PC-9 (cell line): ENCODE data around the gene RGSL1. TPM values are rescaled to one million over a fixed set of nuclear protein-coding genes. Genes with fewer than 3 reads are reported as not detected.

Experiments
- BruUV-seq: library from RNA; stranded (reverse); fragments of 400-500 nt; replicated peaks from 2 replicates; lab custom pipeline; 2021; lab: Mats Ljungman, UMichigan
- CTCF ChIA-PET: fragments of 300-600 bp; sonication (Branson Sonifier 250); formaldehyde crosslinking; loops from one replicate; lab custom pipeline; 2022; ENCODE audit warnings: antibody characterized with exemption; lab: Charles Lee
- POLR2A ChIA-PET: fragments of 300-600 bp; sonication (Branson Sonifier 250); formaldehyde crosslinking; loops from one replicate; lab custom pipeline; 2022; ENCODE audit warnings: antibody characterized with exemption; ENCODE audit not compliant: unreplicated experiment; lab: Charles Lee
- DNase-seq, 2 experiments: peaks; one replicate each; pipeline versions ENCODE4 v3.0.0 to v3.0.0-alpha.2; 2015 to 2022; ENCODE audit warnings: mixed read lengths in 1 of 2
- H2AFZ ChIP-seq: fragments of 200-600 bp; sonication (generic); 2 replicates; pipeline ENCODE4 v1.8.1; 2017; ENCODE audit warnings: antibody characterized with exemption
- H3F3A ChIP-seq: fragments of 200-600 bp; sonication (generic); 2 replicates; pipeline ENCODE4 v1.8.1; 2017; ENCODE audit warnings: antibody characterized with exemption, mild to moderate bottlenecking, low read depth; ENCODE audit not compliant: insufficient read depth
- H3K27ac ChIP-seq: fragments of 200-600 bp; sonication (generic); 2 replicates; pipeline ENCODE4 v1.6.1; 2016; ENCODE audit warnings: mixed run types
- H3K27me3 ChIP-seq: fragments of 200-600 bp; sonication (generic); 2 replicates; pipeline ENCODE4 v1.6.1; 2016; ENCODE audit warnings: low read depth, mixed run types; ENCODE audit not compliant: insufficient read depth
- H3K36me3 ChIP-seq: fragments of 200-600 bp; sonication (generic); 2 replicates; pipeline ENCODE4 v1.6.1; 2016; ENCODE audit warnings: low read depth, mixed run types
- H3K4me1 ChIP-seq: fragments of 200-600 bp; sonication (generic); replicated peaks from 2 replicates; pipeline ENCODE4 v1.6.1; 2016; ENCODE audit warnings: mixed run types; ENCODE audit not compliant: insufficient read depth
- H3K4me2 ChIP-seq: fragments of 200-600 bp; sonication (generic); 2 replicates; pipeline ENCODE4 v1.6.1; 2017; ENCODE audit warnings: mixed run types
- H3K4me3 ChIP-seq: fragments of 200-600 bp; sonication (generic); 2 replicates; pipeline ENCODE4 v1.6.1; 2016; ENCODE audit warnings: mixed run types
- H3K79me2 ChIP-seq: fragments of 200-600 bp; sonication (generic); 2 replicates; pipeline ENCODE4 v1.6.1; 2017; ENCODE audit warnings: low read depth, mixed run types
- H3K9me2 ChIP-seq: fragments of 200-600 bp; sonication (generic); 2 replicates; pipeline ENCODE4 v1.8.1; 2017; ENCODE audit warnings: mild to moderate bottlenecking; ENCODE audit not compliant: insufficient read depth
- H3K9me3 ChIP-seq: fragments of 200-600 bp; sonication (generic); 2 replicates; pipeline ENCODE4 v1.8.1; 2016; ENCODE audit warnings: low read depth; ENCODE audit not compliant: insufficient read depth
- H4K20me1 ChIP-seq: fragments of 200-600 bp; sonication (generic); 2 replicates; pipeline ENCODE4 v1.8.1; 2017; ENCODE audit not compliant: insufficient read depth
- CTCF ChIP-seq: fragments of 200-600 bp; sonication (generic); conservative IDR thresholded peaks from 2 replicates; pipeline ENCODE4 v1.6.1; 2017; ENCODE audit warnings: mixed run types, antibody characterized with exemption, mild to moderate bottlenecking, moderate library complexity
- EZH2 ChIP-seq: fragments of 200-600 bp; sonication (generic); IDR thresholded peaks from 2 replicates; pipeline ENCODE4 v1.8.0; 2017; ENCODE audit warnings: antibody characterized with exemption, low read depth
- intact Hi-C: fragments of 100-400 bp; cut with micrococcal nuclease; formaldehyde crosslinking; loops from one replicate; pipeline ENCODE4 v1.10.0; 2022; ENCODE audit not compliant: unreplicated experiment
- total RNA-seq: library from RNA; stranded (reverse); gene quantifications from 2 replicates; pipeline ENCODE4 v1.2.3, GENCODE V29; 2021

RGSL1 gene
- total RNA-seq, 1 experiment from 2014 or later = not detected

- POLR2A ChIA-PET = no interaction called here
- TF ChIP-seq CTCF = no peak
- no peak for TF ChIP-seq EZH2
- no peaks in the 10 kb centered on the region for H4K20me1 ChIP-seq
- no peaks in the 10 kb centered on the region for H3F3A ChIP-seq
- H3K4me3 ChIP-seq = no peak overlapping the region
- H3K9me3 ChIP-seq = no peaks in the 10 kb centered on the region
- no peaks in the 10 kb centered on the region for H3K36me3 ChIP-seq
- no peak overlapping the region for H3K27ac ChIP-seq
- intact Hi-C loops = no loop called here
- H3K4me1 ChIP-seq = no peaks in the 10 kb centered on the region
- H2AFZ ChIP-seq = no peak overlapping the region
- H3K9me2 ChIP-seq = no peaks in the 10 kb centered on the region; the same call in 1 of the 2 replicates
- no peak for DNase-seq
- no peaks in the 10 kb centered on the region for H3K79me2 ChIP-seq
- CTCF ChIA-PET = no interaction called here
- H3K4me2 ChIP-seq = no peak overlapping the region
- no TSS peak for BruUV-seq
- no peaks in the 10 kb centered on the region for H3K27me3 ChIP-seq
These were observed 45.7 kb downstream of the RGSL1 start for GRCh38 chr1:182495693-182496092.

GRCh38 chr1:182507685-182508084, 57.7 kb downstream of the RGSL1 start:
- no peaks in the 10 kb centered on the region for H3K4me1 ChIP-seq
- no TSS peak for BruUV-seq
- no peaks in the 10 kb centered on the region for H3F3A ChIP-seq
- ChIA-PET CTCF (no interaction called here), POLR2A (no interaction called here)
- no peak overlapping the region for H3K4me2 ChIP-seq
- no peaks in the 10 kb centered on the region for H4K20me1 ChIP-seq
- no peak overlapping the region for H3K4me3 ChIP-seq
- no peaks in the 10 kb centered on the region for H3K79me2 ChIP-seq
- H2AFZ ChIP-seq = no peak overlapping the region
- no peak overlapping the region for H3K27ac ChIP-seq
- no peaks in the 10 kb centered on the region for H3K9me2 ChIP-seq
- no peaks in the 10 kb centered on the region; the same call in 1 of the 2 replicates for H3K27me3 ChIP-seq
- no peaks in the 10 kb centered on the region for H3K9me3 ChIP-seq
- H3K36me3 ChIP-seq = no peaks in the 10 kb centered on the region
- DNase-seq = peak in 1 of 2 experiments; percentile 11
- no peak for TF ChIP-seq EZH2
- intact Hi-C loops = no loop called here

- TF ChIP-seq CTCF (no peak), EZH2 (no peak)
- no peaks in the 10 kb centered on the region for H3K4me1 ChIP-seq
- no peak overlapping the region for H3K4me2 ChIP-seq
- ChIA-PET POLR2A (no interaction called here), CTCF (no interaction called here)
- H3K4me3 ChIP-seq = no peak overlapping the region
- no TSS peak for BruUV-seq
- no peaks in the 10 kb centered on the region for H3F3A ChIP-seq
- H3K9me2 ChIP-seq = no peaks in the 10 kb centered on the region
- intact Hi-C loops = loop anchor here (10.0 kb wide), 1 partner anchor 269 kb away; the partner anchor contains the start of gene NPL
- H3K27me3 ChIP-seq = peaks cover 6% of the 10 kb centered on the region; the same call in 1 of the 2 replicates
- H4K20me1 ChIP-seq = no peaks in the 10 kb centered on the region
- no peaks in the 10 kb centered on the region for H3K79me2 ChIP-seq
- H2AFZ ChIP-seq = no peak overlapping the region
- no peak overlapping the region for H3K27ac ChIP-seq
- no peaks in the 10 kb centered on the region; the same call in 1 of the 2 replicates for H3K9me3 ChIP-seq
- no peaks in the 10 kb centered on the region for H3K36me3 ChIP-seq
- DNase-seq = no peak
These were observed 65.6 kb downstream of the RGSL1 start for GRCh38 chr1:182515556-182515955.

- no peaks in the 10 kb centered on the region for H4K20me1 ChIP-seq
- H3K27me3 ChIP-seq = peaks cover 6% of the 10 kb centered on the region; the same call in 1 of the 2 replicates
- no peaks in the 10 kb centered on the region; the same call in 1 of the 2 replicates for H3K9me3 ChIP-seq
- H3K27ac ChIP-seq = no peak overlapping the region
- no peaks in the 10 kb centered on the region for H3K4me1 ChIP-seq
- no peaks in the 10 kb centered on the region for H3K79me2 ChIP-seq
- no peak for TF ChIP-seq CTCF
- no peak for TF ChIP-seq EZH2
- BruUV-seq = no TSS peak
- H3K36me3 ChIP-seq = no peaks in the 10 kb centered on the region
- no peaks in the 10 kb centered on the region for H3F3A ChIP-seq
- H3K4me2 ChIP-seq = no peak overlapping the region
- H3K9me2 ChIP-seq = no peaks in the 10 kb centered on the region
- DNase-seq = no peak
- ChIA-PET CTCF (no interaction called here), POLR2A (no interaction called here)
- intact Hi-C loops = no loop called here
- H3K4me3 ChIP-seq = no peak overlapping the region
- H2AFZ ChIP-seq = no peak overlapping the region
These were observed 70.8 kb downstream of the RGSL1 start for GRCh38 chr1:182520736-182521135.
